Ascending aorta (tissue), 2 donors: ENCODE measurements around the gene TSPAN11. TPM values are rescaled to one million over a fixed set of nuclear protein-coding genes. Genes with fewer than 3 reads are reported as not detected.
"Not testable (repeated sequence)": the region's sequence is repeated elsewhere in the genome, so short reads cannot be mapped to it uniquely, and the experiment has no call there.

ENCODE experiments used
- DNase-seq, 2 donors: peaks; one replicate each; pipeline ENCODE4 v3.0.0-alpha.2; 2019; ENCODE audit warnings: low spot score in 2 of 2
- H3K27ac ChIP-seq, 2 donors: fragments of 200-600 bp; sonication (generic); one replicate each; pipeline ENCODE4 v1.5.1; 2016 to 2017; ENCODE audit warnings: mild to moderate bottlenecking in 1 of 2
- H3K27me3 ChIP-seq: fragments of 200-600 bp; sonication (generic); one replicate; pipeline ENCODE4 v1.5.1; 2017
- H3K36me3 ChIP-seq, 2 donors: fragments of 200-600 bp; sonication (generic); one replicate each; pipeline ENCODE4 v1.5.1; 2016
- H3K4me1 ChIP-seq, 2 donors: fragments of 200-600 bp; sonication (generic); one replicate each; pipeline ENCODE4 v1.5.1; 2016 to 2017; ENCODE audit warnings: mild to moderate bottlenecking in 1 of 2
- H3K4me3 ChIP-seq, 2 donors: fragments of 200-600 bp; sonication (generic); one replicate each; pipeline ENCODE4 v1.5.1; 2016 to 2017; ENCODE audit warnings: mild to moderate bottlenecking in 1 of 2
- H3K9me3 ChIP-seq, 2 donors: fragments of 200-600 bp; sonication (generic); one replicate each; pipeline ENCODE4 v1.5.1; 2016
- intact Hi-C: fragments of 100-400 bp; cut with DNase I; formaldehyde crosslinking; loops from one replicate; pipeline ENCODE4 v1.15.1; 2023
- total RNA-seq: library from RNA; depleted of rRNA; stranded (reverse); fragments of >200 nt; gene quantifications from one replicate; pipeline ENCODE4 v1.1.0, GENCODE V29; 2016
- TF ChIP-seq, protein P1 (sequence below), 3 experiments: fragments of 200-600 bp in 2 of 3; fragments of 450-650 bp in 1 of 3; sonication (generic) in 2 of 3; IDR thresholded peaks; one replicate each; pipeline ENCODE4 v1.5.1; 2016 to 2019; ENCODE audit warnings: antibody characterized with exemption in 3 of 3, mild to moderate bottlenecking in 1 of 3, moderate library complexity in 1 of 3

Gene TSPAN11
- total RNA-seq, 1 donor from 2014 or later: 5.2 TPM

DNA sequence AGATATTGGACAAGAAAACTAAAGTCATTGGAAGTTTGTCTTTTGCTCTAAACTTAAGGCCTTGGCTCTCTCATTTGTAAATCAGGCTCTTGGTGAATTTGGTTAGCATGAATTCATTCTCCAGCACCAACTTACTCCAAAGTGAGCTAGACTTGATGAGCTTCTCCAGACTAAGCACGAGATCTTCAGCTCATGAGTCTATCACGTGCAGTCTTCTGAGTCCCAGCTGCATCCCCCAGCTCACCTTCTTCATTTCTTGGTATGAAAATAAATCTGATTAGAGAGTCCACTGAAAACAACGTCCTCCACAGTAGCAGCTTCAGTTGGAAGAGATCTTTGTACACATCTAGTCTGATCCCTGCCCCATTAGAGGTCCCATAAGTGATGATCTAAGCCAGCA is 94.6 kb downstream of the TSPAN11 start:
- Histone ChIP-seq H3K36me3 (no peaks in the 10 kb centered on the region), H3K27ac (no peak overlapping the region), H3K4me3 (no peak overlapping the region), H3K4me1 (no peaks in the 10 kb centered on the region), H3K9me3 (no peaks in the 10 kb centered on the region), H3K27me3 (no peaks in the 10 kb centered on the region)
- no peak for DNase-seq
- TF ChIP-seq, protein P1, sequence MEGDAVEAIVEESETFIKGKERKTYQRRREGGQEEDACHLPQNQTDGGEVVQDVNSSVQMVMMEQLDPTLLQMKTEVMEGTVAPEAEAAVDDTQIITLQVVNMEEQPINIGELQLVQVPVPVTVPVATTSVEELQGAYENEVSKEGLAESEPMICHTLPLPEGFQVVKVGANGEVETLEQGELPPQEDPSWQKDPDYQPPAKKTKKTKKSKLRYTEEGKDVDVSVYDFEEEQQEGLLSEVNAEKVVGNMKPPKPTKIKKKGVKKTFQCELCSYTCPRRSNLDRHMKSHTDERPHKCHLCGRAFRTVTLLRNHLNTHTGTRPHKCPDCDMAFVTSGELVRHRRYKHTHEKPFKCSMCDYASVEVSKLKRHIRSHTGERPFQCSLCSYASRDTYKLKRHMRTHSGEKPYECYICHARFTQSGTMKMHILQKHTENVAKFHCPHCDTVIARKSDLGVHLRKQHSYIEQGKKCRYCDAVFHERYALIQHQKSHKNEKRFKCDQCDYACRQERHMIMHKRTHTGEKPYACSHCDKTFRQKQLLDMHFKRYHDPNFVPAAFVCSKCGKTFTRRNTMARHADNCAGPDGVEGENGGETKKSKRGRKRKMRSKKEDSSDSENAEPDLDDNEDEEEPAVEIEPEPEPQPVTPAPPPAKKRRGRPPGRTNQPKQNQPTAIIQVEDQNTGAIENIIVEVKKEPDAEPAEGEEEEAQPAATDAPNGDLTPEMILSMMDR (IDR thresholded peaks at IDR 0.05): no peak
- intact Hi-C loops: no loop called here

GRCh38 chr12:31021809-31022494 is 95.4 kb downstream of the TSPAN11 start:
- Histone ChIP-seq H3K27me3 (no peaks in the 10 kb centered on the region), H3K4me3 (no peak overlapping the region), H3K27ac (no peak overlapping the region), H3K9me3 (no peaks in the 10 kb centered on the region), H3K4me1 (no peaks in the 10 kb centered on the region), H3K36me3 (no peaks in the 10 kb centered on the region)
- no peak for DNase-seq
- intact Hi-C loops: no loop called here
- TF ChIP-seq, protein P1 (IDR thresholded peaks at IDR 0.05): no peak

GRCh38 chr12:31023271-31023724 is 96.8 kb downstream of the TSPAN11 start:
- Histone ChIP-seq H3K4me1 (no peaks in the 10 kb centered on the region), H3K9me3 (no peaks in the 10 kb centered on the region), H3K36me3 (no peaks in the 10 kb centered on the region), H3K4me3 (no peak overlapping the region), H3K27me3 (no peaks in the 10 kb centered on the region), H3K27ac (no peak overlapping the region)
- TF ChIP-seq, protein P1 (IDR thresholded peaks at IDR 0.05): no peak
- intact Hi-C loops: no loop called here
- DNase-seq: peak in 1 of 2 donors; percentile 52

GRCh38 chr12:31026202-31026601 is 99.7 kb downstream of the TSPAN11 start:
- H3K27me3 ChIP-seq: no peaks in the 10 kb centered on the region
- H3K4me3 ChIP-seq: no peak overlapping the region
- TF ChIP-seq, protein P1 (IDR thresholded peaks at IDR 0.05): no peak
- H3K9me3 ChIP-seq: no peaks in the 10 kb centered on the region
- intact Hi-C loops: no loop called here
- no peak for DNase-seq
- no peaks in the 10 kb centered on the region for H3K36me3 ChIP-seq
- no peak overlapping the region for H3K27ac ChIP-seq
- H3K4me1 ChIP-seq: no peaks in the 10 kb centered on the region

- H3K9me3 ChIP-seq, H3K4me1 ChIP-seq, H3K36me3 ChIP-seq, H3K4me3 ChIP-seq, H3K27me3 ChIP-seq, intact Hi-C loops, DNase-seq, H3K27ac ChIP-seq: not testable (repeated sequence)
Measured at GRCh38 chr12:31027006-31027405, 100.5 kb downstream of the TSPAN11 start.

DNA sequence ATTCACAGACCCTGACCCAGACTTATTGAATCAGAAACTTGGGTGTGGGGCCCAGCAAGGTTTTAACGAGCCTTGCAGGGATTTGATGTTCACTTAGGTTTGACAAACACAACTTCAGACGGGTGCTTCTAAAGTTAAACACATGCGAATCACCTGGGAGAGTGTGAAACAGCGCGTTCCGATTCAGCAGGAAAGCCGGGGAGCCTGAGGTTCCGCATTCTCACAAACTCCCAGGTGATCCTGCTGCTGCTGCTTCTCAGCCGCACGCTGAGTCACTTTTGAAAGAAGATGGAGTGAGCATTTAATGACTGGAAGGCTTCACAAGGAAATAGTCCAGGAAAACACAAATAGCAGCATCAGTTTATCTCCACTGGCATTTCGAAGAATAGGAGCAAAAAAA is 102.9 kb downstream of the TSPAN11 start:
- H3K36me3 ChIP-seq: no peaks in the 10 kb centered on the region
- H3K27ac ChIP-seq: no peak overlapping the region
- TF ChIP-seq, protein P1 (IDR thresholded peaks at IDR 0.05): no peak
- no peak for DNase-seq
- no peaks in the 10 kb centered on the region for H3K9me3 ChIP-seq
- intact Hi-C loops: no loop called here
- no peaks in the 10 kb centered on the region for H3K27me3 ChIP-seq
- no peaks in the 10 kb centered on the region for H3K4me1 ChIP-seq
- no peak overlapping the region for H3K4me3 ChIP-seq
